OCI-LY7 (cell line): ENCODE results near the gene ACCSL. TPM values are rescaled to one million over a fixed set of nuclear protein-coding genes. Genes with fewer than 3 reads are reported as not detected.

Source experiments
- BruUV-seq: library from RNA; stranded (reverse); fragments of 400-500 nt; replicated peaks from 2 replicates; lab custom pipeline; 2021; lab: Mats Ljungman, UMichigan
- CTCF ChIA-PET: fragments of 300-600 bp; sonication (Branson Sonifier 250); formaldehyde crosslinking; loops from one replicate; lab custom pipeline; 2022; ENCODE audit warnings: antibody characterized with exemption; ENCODE audit not compliant: unreplicated experiment; lab: Charles Lee
- POLR2A ChIA-PET: fragments of 300-600 bp; sonication (Branson Sonifier 250); formaldehyde crosslinking; loops from one replicate; lab custom pipeline; 2022; ENCODE audit warnings: antibody characterized with exemption; lab: Charles Lee
- DNase-seq: peaks from one replicate; pipeline ENCODE4 v3.0.0-alpha.2; 2015; ENCODE audit warnings: low spot score
- H2AFZ ChIP-seq: fragments of 200-600 bp; sonication (generic), shearing (Covaris generic); 2 replicates; pipeline ENCODE4 v1.6.1; 2014; ENCODE audit warnings: mild to moderate bottlenecking, antibody characterized with exemption, low read length, moderate library complexity
- H3K27ac ChIP-seq: fragments of 200-600 bp; sonication (generic); 2 replicates; pipeline ENCODE4 v1.5.1; 2014; ENCODE audit warnings: mixed run types, low read depth, mild to moderate bottlenecking, moderate library complexity, low read length, inconsistent platforms; ENCODE audit not compliant: poor library complexity, severe bottlenecking
- H3K36me3 ChIP-seq: fragments of 200-600 bp; sonication (generic); 2 replicates; pipeline ENCODE4 v1.6.1; 2014; ENCODE audit warnings: mild to moderate bottlenecking, antibody characterized with exemption, low read length, moderate library complexity, mixed read lengths; ENCODE audit not compliant: insufficient read depth
- H3K4me1 ChIP-seq: fragments of 200-600 bp; sonication (generic); 2 replicates; pipeline ENCODE4 v1.5.1; 2014; ENCODE audit warnings: mild to moderate bottlenecking, low read length; ENCODE audit not compliant: insufficient read depth, poor library complexity, severe bottlenecking
- H3K4me2 ChIP-seq: fragments of 200-600 bp; sonication (generic); 2 replicates; pipeline ENCODE4 v1.6.1; 2014; ENCODE audit warnings: mild to moderate bottlenecking, low read length
- H3K4me3 ChIP-seq: fragments of 200-600 bp; sonication (generic); 2 replicates; pipeline ENCODE4 v1.5.1; 2014; ENCODE audit warnings: mild to moderate bottlenecking, low read depth, low read length; ENCODE audit not compliant: poor library complexity, severe bottlenecking
- H3K79me2 ChIP-seq: fragments of 200-600 bp; sonication (generic); 2 replicates; pipeline ENCODE4 v1.6.1; 2016; ENCODE audit warnings: low read depth, mild to moderate bottlenecking, low read length, moderate library complexity, mixed read lengths; ENCODE audit not compliant: insufficient read depth
- H3K9me2 ChIP-seq: fragments of 200-600 bp; sonication (generic); 2 replicates; pipeline ENCODE4 v1.6.1; 2016; ENCODE audit warnings: mild to moderate bottlenecking, low read length, mixed read lengths; ENCODE audit not compliant: insufficient read depth
- H3K9me3 ChIP-seq: fragments of 200-600 bp; sonication (generic); 2 replicates; pipeline ENCODE4 v1.6.1; 2014; ENCODE audit warnings: mild to moderate bottlenecking, mixed run types, low read length, mixed read lengths
- H4K20me1 ChIP-seq: fragments of 200-600 bp; sonication (generic); 2 replicates; pipeline ENCODE4 v1.6.1; 2014; ENCODE audit warnings: mild to moderate bottlenecking, antibody characterized with exemption, low read length, moderate library complexity, mixed read lengths; ENCODE audit not compliant: insufficient read depth
- EZH2phosphoT487 ChIP-seq: fragments of 200-600 bp; sonication (generic); IDR thresholded peaks from 2 replicates; pipeline ENCODE4 v1.6.1; 2018; ENCODE audit warnings: low read depth, borderline replicate concordance, mild to moderate bottlenecking, mixed run types, antibody characterized with exemption, low read length, moderate library complexity, mixed read lengths
- intact Hi-C: fragments of 100-400 bp; cut with micrococcal nuclease; formaldehyde crosslinking; loops from one replicate; pipeline ENCODE4 v1.10.0; 2022; ENCODE audit not compliant: unreplicated experiment
- total RNA-seq, 2 experiments: library from RNA; depleted of rRNA in 1 of 2; stranded (reverse); fragments of >200 nt in 1 of 2; shearing (Covaris generic) in 1 of 2; gene quantifications; 2 replicates each; pipeline ENCODE4 v1.2.3, GENCODE V29; 2014 to 2022
- TF ChIP-seq, protein P1 (sequence below): fragments of 200-600 bp; sonication (generic); conservative IDR thresholded peaks from 2 replicates; pipeline ENCODE4 v1.5.1; 2014; ENCODE audit warnings: mild to moderate bottlenecking, antibody characterized with exemption, low read length, moderate library complexity, mixed read lengths

ACCSL gene
- total RNA-seq, 2 experiments from 2014 or later = not detected

GRCh38 chr11:44028401-44028800 is 19.4 kb upstream of the ACCSL start:
- intact Hi-C loops = no loop called here
- BruUV-seq = no TSS peak
- Histone ChIP-seq H3K4me2 (no peak overlapping the region), H3K36me3 (no peaks in the 10 kb centered on the region), H3K27ac (no peak overlapping the region), H4K20me1 (no peaks in the 10 kb centered on the region), H3K9me2 (no peaks in the 10 kb centered on the region; the same call in 1 of the 2 replicates), H3K79me2 (no peaks in the 10 kb centered on the region), H2AFZ (no peak overlapping the region), H3K9me3 (no peaks in the 10 kb centered on the region), H3K4me3 (no peak overlapping the region), H3K4me1 (no peaks in the 10 kb centered on the region)
- ChIA-PET CTCF (no interaction called here), POLR2A (no interaction called here)
- TF ChIP-seq EZH2phosphoT487 = no peak
- TF ChIP-seq, protein P1, sequence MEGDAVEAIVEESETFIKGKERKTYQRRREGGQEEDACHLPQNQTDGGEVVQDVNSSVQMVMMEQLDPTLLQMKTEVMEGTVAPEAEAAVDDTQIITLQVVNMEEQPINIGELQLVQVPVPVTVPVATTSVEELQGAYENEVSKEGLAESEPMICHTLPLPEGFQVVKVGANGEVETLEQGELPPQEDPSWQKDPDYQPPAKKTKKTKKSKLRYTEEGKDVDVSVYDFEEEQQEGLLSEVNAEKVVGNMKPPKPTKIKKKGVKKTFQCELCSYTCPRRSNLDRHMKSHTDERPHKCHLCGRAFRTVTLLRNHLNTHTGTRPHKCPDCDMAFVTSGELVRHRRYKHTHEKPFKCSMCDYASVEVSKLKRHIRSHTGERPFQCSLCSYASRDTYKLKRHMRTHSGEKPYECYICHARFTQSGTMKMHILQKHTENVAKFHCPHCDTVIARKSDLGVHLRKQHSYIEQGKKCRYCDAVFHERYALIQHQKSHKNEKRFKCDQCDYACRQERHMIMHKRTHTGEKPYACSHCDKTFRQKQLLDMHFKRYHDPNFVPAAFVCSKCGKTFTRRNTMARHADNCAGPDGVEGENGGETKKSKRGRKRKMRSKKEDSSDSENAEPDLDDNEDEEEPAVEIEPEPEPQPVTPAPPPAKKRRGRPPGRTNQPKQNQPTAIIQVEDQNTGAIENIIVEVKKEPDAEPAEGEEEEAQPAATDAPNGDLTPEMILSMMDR = no peak
- DNase-seq = no peak

DNA sequence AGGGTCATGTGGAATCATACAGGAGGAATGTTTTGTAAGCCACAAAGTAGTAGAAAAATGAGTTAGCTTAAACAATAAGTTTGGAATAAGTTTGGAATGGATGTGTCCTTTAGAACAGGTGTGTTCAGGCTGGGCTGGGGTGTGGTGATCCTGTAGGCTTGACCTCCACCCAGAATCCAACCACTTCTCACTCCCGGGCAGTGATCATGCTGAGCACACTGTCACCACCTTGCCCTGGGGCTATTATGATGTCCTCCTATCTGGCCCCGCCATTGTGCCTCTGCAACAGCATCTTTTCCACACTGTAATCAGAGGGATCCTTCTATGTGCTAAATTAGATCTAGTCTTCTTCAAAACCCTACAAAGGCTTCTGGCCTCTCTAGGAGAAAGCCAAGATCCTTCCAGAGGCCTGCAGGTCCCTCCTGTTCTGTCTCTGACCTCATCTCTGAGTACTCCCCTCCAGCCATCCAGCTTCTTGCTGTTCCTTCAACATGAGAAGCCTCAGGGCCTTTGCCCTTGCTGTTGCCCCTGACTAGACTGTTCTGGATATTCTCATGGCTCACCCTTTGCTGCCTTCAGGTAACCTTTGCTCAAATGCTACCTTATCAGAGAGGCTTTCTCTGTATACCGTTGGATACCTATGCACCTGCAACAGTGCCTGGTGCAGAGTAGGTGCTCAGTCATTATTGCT is 18.8 kb upstream of the ACCSL start:
- Histone ChIP-seq H3K9me2 (no peaks in the 10 kb centered on the region; the same call in 1 of the 2 replicates), H3K27ac (no peak overlapping the region), H3K4me3 (no peak overlapping the region), H3K9me3 (no peaks in the 10 kb centered on the region), H4K20me1 (no peaks in the 10 kb centered on the region), H3K36me3 (no peaks in the 10 kb centered on the region), H3K4me2 (no peak overlapping the region), H2AFZ (no peak overlapping the region), H3K4me1 (no peaks in the 10 kb centered on the region), H3K79me2 (no peaks in the 10 kb centered on the region)
- TF ChIP-seq, protein P1 = no peak
- no peak for TF ChIP-seq EZH2phosphoT487
- intact Hi-C loops = no loop called here
- POLR2A ChIA-PET = no interaction called here
- CTCF ChIA-PET = no interaction called here
- BruUV-seq = no TSS peak
- no peak for DNase-seq

DNA sequence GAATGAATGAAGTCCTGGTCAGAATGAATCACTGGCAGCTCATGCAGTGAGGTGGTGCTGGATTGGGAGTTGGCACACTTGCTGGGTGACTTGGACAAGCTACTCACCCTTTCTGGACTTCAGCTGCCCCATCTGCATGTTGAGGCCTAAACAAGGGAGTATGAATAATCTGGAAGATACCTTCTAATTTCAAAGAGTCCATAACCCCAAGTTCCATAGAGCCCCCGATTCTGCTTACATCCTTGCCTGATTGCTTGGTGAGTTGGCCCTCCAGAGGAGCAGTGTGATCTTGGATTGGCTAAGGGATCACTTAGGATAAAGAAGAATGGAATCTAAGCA is 18.3 kb upstream of the ACCSL start:
- H3K9me3 ChIP-seq = no peaks in the 10 kb centered on the region
- no peak for TF ChIP-seq EZH2phosphoT487
- TF ChIP-seq, protein P1 = no peak
- POLR2A ChIA-PET = no interaction called here

More for the DNA sequence above, 18.3 kb upstream of the ACCSL start:
- H4K20me1 ChIP-seq = no peaks in the 10 kb centered on the region
- no peaks in the 10 kb centered on the region for H3K79me2 ChIP-seq
- H3K36me3 ChIP-seq = no peaks in the 10 kb centered on the region
- H3K9me2 ChIP-seq = no peaks in the 10 kb centered on the region; the same call in 1 of the 2 replicates
- no peak overlapping the region for H3K4me2 ChIP-seq
- intact Hi-C loops = no loop called here
- no peak overlapping the region for H3K27ac ChIP-seq
- H2AFZ ChIP-seq = no peak overlapping the region
- no TSS peak for BruUV-seq
- no peaks in the 10 kb centered on the region for H3K4me1 ChIP-seq
- no peak overlapping the region for H3K4me3 ChIP-seq
- CTCF ChIA-PET = no interaction called here
- no peak for DNase-seq
